ENCODE measurements around the gene CNIH2.

Gene CNIH2

DNA sequence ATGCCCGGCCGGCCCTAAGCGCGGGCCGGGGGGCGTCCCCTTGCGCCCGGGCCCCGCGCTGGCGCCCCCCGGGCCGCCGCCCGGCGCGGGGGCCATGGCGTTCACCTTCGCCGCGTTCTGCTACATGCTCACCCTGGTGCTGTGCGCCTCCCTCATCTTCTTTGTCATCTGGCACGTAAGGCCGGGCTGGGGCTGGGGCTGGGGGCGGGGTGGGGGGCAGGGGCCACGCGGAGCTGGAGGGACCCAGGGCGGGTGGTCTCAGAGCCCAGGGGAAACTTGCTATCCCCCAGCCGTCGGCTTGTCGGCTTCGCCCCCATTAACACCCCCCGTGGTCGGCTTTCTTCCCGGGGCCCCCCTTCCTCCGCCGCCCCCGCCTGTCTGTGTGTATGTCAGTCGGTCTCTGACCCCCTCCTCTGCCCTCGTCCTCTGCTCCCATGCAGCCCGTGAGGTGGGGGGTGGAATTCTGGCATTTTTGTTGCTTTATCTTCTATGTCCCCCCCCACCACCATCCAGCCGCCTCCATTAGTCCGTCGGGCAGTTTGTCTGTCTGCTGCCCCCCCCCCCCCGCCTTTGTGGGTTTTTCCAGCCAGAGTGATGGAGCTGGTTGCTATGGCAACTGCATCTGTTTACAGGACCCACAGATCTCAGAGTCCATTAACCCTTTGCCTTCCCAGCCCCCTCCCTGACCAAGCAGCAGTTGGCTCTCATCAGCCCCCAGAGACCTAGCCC, 552 bp downstream of the CNIH2 start:
- DNase-seq: no peak

DNA sequence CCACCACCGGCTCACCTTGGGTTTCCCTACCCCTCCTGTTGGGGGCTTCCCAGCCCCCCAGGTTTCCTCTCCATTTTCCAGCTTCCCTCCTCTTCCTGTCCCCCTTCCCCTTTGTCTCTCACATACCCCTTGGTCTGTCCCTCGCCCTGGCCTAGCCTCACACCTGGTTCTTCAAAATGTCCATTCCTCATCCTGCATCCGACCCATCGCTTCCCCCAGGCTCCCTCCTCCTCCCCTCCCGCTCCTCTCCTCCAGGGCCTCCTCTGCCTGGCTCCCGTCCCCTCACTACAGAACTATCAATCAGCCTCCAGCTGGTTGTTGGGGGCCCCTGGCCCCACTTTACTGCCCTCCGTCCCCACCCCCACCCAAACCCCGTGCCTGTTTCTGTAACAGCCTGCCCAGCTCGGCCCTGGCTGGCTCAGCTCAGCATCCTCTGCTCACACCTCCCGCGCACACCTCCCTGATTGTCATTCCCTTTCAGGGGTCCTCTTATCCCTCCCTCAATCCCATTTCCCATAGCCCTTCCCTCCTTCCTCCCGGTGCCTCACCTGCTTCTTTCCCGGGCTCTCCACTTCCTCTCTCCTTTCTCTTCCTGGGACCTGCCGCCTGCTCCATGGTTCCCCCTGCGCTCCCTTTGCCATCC, 1.2 kb downstream of the CNIH2 start:
- DNase-seq: no peak

DNA sequence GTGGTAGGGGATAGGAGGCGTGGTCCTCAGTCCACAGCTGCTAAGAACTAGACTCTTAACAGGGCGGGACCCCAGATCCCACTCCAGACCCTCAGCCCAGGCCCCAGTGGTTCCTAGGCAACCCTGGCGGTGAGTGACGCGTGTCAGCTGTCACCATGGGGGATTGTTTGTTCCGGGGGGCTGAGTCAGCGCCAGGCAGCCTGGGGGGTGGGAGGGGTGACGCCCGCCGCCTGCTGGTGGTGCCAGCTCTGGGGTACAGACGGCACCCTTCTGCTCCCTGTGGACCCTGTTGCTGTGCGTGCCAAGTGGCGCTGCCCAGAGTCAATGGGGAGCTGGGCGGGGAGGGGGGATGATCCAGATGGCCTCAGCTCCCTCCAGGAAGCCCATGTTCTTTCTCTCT, 2.5 kb downstream of the CNIH2 start:
- DNase-seq: no peak

DNA sequence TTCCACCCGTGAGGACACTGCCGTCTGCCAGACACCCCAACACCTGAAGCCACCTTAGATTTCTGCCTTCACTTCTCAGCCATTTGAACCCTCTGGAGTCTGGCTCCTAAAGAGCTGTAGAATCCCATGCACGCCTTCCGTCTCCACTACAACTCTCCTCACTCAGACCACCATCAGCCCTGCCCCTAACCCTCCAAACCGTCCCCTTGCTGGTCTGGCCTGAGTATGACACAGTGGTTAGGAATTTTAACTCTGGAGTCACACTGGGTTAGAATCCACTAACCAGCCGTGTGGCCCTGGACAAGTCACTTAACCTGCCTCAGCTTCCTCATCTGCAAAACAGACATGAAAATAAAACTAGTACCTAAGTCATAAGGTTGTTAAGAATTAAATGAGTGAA, 3.0 kb downstream of the CNIH2 start:
- DNase-seq: no peak

DNA sequence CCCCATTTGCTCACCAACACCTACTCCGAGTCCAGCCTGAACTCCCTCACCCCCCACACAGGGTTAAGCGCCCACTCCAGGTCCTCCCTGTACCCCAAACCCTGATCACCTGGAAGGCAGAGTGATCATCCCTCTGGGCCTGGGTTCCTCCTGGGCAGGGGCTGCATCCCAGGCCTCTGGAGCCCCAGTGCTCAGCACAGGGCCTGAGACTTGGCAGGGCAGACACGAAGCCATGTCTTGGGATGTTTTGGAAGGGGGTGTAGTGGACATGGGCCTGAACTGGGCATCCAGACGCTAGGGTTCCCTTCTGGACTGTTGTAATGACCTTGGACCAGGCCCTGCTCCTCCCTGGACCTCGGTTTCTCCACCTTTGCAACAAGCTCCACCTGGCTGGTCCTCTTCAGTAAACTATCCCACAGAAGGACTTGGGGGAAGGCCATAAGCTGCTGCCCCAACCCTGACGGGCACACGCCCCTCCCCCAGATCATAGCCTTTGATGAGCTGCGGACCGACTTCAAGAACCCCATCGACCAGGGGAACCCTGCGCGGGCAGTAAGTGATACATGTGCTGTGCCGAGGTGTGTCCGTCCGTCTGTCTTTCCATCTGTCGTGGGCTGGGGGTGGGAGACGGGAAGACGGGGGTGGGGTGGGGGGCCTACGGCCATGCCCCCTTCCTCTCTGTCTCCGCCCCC, 3.9 kb downstream of the CNIH2 start:
- DNase-seq: no peak

DNA sequence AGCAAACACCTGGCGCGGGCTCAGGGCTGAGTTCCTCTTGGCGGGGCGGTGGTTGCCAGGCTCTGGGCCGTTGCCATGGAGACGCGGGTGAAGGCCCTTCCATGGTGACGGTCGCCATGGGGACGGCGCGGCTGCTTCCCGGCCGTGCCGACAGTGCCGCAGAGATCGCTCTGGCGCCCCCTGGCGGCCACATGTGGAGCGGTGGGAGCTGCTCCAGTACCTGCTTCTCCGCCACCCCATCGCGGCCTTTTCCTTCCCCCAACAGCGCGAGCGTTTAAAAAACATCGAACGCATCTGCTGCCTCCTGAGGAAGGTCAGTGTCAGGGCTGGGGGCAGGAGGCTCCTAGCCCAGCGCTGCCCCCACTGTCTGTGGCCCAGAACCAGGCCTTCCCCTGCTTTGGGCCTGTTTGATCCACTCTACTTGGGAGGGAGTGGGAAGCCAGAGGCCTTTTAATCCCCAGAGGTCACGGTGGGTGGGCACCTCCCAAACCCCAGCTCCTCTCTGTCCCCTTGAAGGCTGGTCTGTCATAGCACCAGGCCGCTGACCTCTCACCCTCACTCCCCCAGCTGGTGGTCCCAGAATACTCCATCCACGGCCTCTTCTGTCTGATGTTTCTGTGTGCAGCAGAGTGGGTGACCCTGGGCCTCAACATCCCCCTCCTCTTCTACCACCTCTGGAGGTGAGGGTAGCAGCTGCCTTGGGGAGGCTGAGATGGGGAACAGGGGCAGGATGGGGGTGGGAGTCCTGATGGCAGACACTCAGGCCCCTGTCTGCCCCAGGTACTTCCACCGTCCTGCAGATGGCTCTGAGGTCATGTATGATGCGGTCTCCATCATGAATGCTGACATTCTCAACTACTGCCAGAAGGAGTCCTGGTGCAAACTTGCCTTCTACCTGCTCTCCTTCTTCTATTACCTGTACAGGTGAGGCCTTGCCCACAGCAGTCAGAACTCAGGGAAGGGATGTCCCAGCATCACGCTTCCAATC, 4.8 kb downstream of the CNIH2 start:
- DNase-seq: peak; percentile 97

DNA sequence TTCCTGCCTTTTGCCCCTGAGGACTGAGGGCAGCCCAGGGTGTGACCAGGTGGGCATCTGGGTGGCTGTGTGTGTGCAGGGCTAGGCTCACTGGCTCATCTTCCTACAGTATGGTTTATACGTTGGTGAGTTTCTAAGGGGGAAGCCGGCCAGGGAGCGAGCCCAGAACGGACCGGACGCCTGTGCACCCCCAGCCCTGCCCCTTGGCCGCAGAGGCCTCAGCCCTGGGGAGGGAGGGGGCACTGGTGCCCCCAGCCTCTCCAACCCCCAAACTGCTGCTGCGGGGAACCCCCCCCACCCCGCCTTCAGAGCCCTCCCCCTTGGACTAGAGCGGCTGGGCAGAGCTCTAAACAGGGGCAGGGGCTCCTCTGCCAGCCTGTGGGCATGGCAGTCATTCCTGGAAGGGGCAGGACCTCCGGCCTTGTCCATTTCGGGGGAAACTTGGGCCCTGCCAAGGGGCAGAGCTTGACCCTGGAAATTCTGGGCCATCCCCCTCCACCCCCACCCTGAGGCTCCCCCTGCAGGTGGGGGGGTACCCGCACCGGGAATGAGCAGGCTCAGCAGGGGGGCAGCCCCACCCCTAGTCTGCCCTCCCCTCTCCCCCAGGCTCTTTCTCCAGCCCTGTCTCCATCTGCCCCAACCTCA, 5.6 kb downstream of the CNIH2 start:
- no peak for DNase-seq

DNA sequence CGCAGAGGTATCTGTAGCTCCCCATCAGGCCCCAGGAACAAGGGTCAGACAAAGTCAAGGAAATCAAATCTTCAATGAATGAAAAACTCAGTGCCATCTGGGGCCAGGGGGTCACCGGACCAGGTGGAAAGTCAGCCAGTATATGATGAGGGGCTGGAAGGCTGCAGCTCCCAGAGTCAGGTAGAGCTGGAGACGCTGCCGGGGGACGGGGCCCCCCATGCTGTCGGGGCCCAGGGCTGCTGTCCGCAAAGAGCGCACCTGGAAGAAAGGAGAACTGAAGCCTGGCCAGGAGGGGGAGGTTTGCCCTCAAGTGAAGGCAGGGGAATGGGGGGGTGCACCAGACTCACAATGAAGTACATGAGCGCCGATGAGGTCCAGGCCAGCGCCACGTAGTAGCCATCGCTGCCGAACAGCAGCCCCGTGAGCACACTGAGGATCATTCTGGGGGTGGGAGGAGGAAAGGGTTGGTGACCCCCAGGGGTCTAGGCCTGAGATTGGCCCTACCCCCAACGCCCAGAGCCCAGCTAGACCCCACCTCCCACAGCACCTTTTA, 6.6 kb downstream of the CNIH2 start:
- DNase-seq: no peak

DNA sequence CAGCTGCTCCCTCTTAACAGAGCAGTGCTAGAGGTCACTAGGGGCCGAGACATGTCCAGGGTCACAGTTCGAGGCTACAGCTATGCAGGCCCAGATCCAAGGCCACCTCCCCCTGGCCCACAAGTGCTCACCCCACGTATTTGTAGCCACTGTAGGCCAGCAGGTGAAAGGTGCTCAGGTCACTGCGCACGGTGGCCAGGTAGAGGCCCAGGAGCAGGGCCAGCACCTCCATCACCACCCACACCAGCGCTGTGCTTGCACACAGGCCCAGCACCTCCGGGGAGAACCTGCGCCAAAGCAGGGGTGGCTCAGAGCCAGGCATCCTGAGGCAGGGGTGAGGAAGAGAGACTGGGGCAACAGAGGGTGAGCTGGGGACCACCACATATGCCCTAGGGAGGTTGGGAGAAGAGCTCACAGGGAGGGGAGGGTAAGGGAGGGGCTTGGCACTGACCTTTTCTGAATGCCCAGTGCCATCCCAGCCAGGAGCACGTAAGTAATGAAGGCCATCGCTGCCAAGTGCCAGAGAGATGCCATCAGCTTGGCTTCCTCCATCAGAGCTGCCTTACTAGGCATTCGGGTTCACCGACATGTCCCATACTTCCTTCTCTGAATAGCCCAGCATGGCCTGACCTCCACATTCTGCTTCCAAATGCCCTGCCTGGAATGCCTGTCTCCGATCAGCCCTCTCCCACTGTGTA, 7.4 kb downstream of the CNIH2 start:
- no peak for DNase-seq

DNA sequence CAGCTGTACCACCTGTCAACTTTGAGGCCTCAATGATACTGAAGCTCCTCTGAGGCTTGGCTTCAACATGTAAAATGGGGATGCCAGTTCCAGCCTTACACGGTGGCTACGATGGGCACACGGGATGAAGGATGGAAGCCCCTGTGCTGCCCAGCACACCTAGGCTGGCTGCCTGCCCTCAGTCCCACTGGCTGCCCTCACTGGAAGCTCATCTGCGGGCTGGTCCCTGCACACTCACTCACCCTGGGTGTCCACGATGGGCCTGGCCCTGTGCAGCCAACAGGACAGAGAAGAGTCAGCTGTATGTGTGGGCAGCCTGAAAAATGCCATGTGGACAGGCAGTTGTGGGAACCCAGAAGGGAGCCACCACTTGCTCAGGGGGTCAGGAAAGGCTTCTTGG, 8.7 kb downstream of the CNIH2 start:
- no peak for DNase-seq

DNA sequence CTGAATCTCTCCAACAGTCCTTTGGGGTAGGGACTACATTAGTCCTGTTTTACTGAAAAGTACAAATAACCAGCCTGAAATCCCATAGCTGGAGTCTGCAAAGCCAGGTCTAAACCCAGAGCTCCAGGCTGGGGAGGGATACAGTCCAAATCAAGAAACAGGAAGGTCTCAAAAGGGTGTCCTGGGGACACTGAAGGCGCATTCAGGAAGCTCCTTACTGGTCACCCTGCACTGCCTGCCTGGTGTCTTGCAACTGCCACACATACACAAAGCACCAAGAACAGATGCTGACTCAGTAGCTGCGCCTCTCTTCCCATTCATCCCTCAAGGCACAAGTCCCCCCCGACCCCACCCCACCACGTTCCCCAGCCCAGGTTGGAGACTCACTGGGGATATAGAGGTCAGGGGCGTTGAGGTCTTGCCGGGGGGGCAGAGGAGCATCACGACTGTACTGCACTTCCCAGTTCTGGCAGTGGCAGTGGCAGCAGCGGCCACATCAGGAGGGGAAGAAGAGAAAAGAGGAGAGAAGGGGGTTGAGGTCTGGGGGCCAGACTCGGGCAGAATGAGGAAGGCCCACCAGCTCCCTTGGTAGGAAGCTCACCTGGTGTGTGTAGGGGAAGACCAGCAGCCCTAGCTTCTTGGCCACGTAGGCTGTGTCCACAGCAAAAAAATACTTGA, 9.4 kb downstream of the CNIH2 start:
- no peak for DNase-seq

DNA sequence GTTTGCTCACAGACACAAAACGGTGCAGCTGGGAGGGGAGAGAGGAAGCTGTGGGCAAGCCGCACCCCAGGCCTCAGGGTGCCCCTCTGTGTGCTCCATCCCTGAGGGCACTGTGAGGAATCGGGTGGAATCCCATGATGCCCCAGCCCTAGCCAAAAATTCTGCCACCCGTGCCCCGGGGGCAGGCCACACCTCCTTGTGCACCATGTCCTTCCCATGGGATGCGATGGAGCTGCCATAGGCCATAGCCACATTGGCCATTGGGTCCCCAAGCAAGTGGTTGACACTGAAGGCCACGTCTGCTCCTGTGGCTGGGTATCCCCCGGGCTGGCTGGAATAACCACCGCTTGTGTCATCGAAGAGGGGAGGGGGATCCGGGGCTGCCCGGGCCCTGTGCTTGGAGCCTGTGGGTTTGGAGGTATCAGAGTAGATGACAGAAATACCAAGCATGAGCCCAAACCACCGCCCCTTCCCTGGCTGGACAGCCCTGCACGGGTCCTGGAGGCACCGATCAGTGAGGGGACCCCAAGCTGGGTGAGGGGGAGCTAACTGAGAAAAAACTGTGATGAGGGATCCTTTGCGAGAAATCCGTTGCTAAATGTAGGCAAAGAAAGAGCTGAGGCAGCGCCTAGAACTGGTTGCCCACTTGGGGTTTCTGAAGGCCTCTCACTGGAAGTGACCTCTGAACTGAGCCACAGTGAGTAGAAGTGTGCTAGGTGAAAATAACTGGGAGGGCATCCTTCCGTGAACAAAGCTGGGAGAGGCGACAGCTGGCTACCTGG, 10.1 kb downstream of the CNIH2 start:
- no peak for DNase-seq

DNA sequence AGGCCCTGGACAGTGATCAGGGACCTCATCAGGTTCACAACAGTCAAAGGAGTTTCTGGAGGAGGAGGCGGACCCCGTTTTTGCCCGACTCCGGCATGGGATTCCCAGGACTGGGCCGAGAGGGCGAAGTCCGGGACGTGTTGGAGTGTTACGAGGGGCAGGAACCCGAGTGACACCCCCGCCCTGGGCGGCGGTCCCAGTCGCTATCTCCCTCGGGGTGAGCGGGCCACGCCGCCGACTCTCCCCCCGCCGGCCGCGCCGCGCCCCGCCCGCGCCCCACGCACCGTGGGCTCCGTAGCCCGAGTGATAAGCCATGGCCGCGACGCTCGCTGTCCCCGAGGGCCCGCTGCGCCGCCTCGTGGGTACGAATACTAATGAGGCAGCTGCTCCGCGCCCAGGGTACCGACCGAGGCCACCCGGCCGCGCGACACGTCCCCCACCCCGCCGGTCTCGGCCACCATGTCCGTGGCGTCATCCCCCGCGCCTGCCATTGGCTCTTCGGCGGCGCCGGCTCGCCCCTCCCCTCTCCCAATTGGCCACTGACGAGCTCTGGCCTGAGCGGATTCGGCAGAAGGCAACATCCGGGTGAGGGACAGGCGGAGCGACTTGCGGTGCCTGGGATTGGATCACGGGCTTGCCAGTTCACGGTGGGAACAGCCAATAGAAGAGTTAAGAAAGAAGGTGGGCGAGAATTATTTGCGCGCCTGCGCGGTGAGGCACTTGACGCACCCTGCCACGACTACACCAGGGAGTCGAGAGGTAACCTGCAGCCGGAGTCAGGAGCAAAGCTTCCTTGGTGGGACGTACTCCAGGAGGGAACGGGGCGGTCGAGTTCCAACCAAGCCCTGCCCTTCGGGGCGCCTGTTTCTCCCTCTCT, 10.9 kb downstream of the CNIH2 start, which contains the start of gene YIF1A:
Gene YIF1A (minus strand): TSS at position 473 of the 877 bp plus-strand sequence. CDS start 158 bp downstream, at position 315.
- DNase-seq: peak; percentile 98

DNA sequence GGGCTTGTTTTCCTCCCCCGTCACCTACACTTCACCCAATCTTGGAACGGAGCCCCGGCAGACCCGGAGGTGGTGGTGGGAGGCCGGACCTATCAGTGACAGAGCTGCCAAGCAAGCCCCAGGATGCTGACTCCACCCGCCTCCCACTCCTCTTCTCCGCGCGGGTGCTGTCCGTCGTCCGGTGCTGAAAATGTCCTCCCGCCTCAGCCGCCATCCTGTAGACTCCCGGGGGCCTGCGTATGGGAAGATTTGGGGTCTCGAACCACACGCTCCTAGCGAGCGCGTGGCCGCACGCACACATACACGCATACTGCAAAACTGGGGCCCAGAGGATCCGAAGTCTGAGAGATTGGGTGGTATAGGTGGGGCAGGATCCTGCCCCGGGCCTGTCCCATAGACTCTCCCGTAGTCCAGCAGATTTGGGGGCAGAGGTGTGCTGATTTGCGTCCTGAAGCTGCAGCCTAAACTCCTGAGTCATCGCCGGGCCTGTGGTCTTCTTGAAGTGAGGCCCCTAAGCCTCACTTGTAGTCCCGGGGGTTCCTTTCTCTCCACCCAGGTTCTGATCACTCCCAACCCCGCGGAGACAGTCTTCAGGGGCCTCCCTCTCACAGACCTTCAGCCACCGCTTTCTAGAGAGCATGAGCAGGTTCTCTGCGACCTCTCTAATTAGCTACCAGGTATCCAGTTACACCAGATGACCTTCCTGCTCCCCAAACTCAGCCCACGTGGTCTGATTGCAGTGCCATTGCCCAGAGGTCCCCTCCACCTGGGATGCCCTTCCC, 11.8 kb downstream of the CNIH2 start:
- no peak for DNase-seq

DNA sequence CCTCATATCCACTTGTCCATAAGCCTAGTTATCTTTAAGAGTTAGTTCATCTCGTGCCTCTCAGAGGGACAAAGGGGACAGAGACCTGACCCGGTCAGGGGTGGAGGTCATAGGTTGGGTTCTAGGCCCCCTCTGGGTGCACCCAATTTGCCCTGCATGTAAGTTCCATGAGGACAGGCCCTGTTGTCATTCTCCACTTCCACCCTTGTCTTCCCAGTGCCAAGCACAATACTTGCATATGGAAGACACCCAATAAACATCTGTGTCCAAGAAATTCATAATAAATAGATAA, 12.3 kb downstream of the CNIH2 start:
- no peak for DNase-seq

DNA sequence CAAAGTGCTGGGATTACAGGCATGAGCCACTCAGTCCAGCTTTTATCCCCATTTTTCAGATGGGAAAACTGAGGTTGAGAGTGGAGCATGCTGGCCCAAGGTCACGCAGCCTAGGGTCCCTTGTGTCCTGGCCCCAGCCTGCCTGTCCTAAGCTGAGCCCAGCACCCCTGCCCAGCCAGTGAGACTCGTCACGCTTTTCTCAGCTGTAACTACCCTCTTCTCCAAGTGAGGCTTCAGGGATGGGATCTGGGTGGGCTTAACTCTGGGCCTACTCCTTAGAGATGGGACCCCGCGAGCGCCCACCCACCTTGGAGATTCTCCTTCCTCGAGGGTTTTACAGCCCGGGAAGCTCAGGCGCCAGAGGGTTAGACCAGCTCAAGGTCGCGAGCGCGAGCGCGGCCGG, 13.3 kb downstream of the CNIH2 start:
- no peak for DNase-seq

DNA sequence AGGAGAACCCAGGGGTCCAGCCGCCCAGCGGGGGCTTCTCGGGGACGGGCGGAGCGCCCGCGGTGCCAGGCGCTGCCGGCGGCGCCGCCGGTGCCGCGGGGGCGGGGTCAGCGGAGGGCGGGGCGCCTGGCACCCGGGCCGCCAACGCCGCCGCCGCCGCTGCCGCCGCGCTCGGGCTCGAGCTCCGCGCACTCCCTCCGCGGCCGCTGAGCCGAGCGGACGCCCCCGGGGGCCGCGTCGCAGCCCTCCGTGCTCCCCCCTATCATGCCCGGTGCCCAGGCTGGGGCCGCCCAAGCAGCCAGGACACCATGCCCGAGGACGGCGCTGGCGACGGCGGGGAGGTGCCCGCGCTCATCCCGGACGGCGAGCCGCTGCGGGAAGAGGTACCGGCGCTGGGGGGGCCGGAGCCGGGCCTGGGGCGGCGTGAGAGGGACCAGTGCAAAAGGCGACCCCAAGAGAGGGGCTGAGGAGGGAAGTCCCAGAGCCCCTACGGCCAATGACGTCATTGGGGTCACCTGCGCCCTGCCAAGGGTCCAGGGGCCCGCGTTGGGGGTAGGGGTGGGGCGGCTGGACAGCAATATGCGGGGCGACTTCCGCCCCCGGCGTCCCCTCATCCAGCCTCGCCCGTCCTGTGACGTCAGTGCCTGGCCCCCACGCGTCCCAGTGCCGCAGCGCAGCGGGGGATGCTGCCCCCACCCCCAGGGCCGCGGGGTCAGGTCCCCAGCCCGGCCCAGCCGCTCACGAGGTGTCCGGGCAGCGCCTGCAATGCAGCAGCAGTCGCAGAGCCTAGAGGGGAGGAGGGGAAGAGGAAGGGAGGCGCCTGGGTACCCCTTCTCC, 13.9 kb downstream of the CNIH2 start, which contains the start of gene TMEM151A:
Gene TMEM151A (plus strand): TSS at position 189 of the 837 bp plus-strand sequence. CDS start 120 bp downstream, at position 309.
- no peak for DNase-seq
